NCI-H1436 (cell line): ENCODE results near the gene FCRLA.
"Not testable (repeated sequence)": the region's sequence is repeated elsewhere in the genome, so short reads cannot be mapped to it uniquely, and the experiment has no call there.

Experiments used
- DNase-seq: peaks from one replicate; lab custom pipeline; 2025; lab: John Stamatoyannopoulos, UW

FCRLA gene

GRCh38 chr1:161706113-161706481 is 932 bp upstream of the FCRLA start:
- no peak for DNase-seq

- DNase-seq = no peak
These were observed 474 bp downstream of the FCRLA start for GRCh38 chr1:161707503-161707902.

- no peak for DNase-seq
These were observed 2.3 kb downstream of the FCRLA start for GRCh38 chr1:161709373-161709772.

GRCh38 chr1:161710560-161710959 is 3.5 kb downstream of the FCRLA start:
- no peak for DNase-seq

- no peak for DNase-seq
These were observed 11.7 kb downstream of the FCRLA start for GRCh38 chr1:161718559-161719324.

GRCh38 chr1:161719325-161719611 is 12.2 kb downstream of the FCRLA start:
- no peak for DNase-seq

GRCh38 chr1:161720422-161720821 is 13.4 kb downstream of the FCRLA start:
- no peak for DNase-seq

GRCh38 chr1:161720956-161721737 is 14.1 kb downstream of the FCRLA start, which contains the start of gene FCRLB:
FCRLB (plus strand) TSS chr1:161721544; CDS start chr1:161722673, 1,129 bp downstream.
- DNase-seq = no peak

- no peak for DNase-seq
These were observed 14.8 kb downstream of the FCRLA start for GRCh38 chr1:161721738-161722343.

- no peak for DNase-seq
These were observed 15.4 kb downstream of the FCRLA start for GRCh38 chr1:161722406-161722805.

- no peak for DNase-seq
These were observed 16.6 kb downstream of the FCRLA start for GRCh38 chr1:161723459-161724141.

GRCh38 chr1:161725258-161725907 is 18.4 kb downstream of the FCRLA start:
- DNase-seq = not testable (repeated sequence)

GRCh38 chr1:161725908-161726472 is 19.0 kb downstream of the FCRLA start:
- no peak for DNase-seq

GRCh38 chr1:161726473-161727255 is 19.6 kb downstream of the FCRLA start:
- DNase-seq = peak; percentile 18

- no peak for DNase-seq
These were observed 20.4 kb downstream of the FCRLA start for GRCh38 chr1:161727256-161727924.

GRCh38 chr1:161728376-161729226 is 21.6 kb downstream of the FCRLA start:
- DNase-seq = no peak

GRCh38 chr1:161730050-161730564 is 23.1 kb downstream of the FCRLA start:
- no peak for DNase-seq

- no peak for DNase-seq
These were observed 24.2 kb downstream of the FCRLA start for GRCh38 chr1:161731241-161731640.
